GM19240 (cell line): ENCODE measurements around the gene MTG1.

Source experiments
- DNase-seq: peaks from one replicate; pipeline ENCODE4 v3.0.0; 2011; ENCODE audit warnings: low spot score; ENCODE audit not compliant: insufficient read length

The MTG1 gene

GRCh38 chr10:133446979-133447378, 53.0 kb downstream of the MTG1 start:
- DNase-seq: no peak

GRCh38 chr10:133448120-133448519, 54.2 kb downstream of the MTG1 start:
- no peak for DNase-seq

- no peak for DNase-seq
These were observed 57.4 kb downstream of the MTG1 start for GRCh38 chr10:133451346-133451745.

GRCh38 chr10:133452453-133452852, 58.5 kb downstream of the MTG1 start:
- DNase-seq: no peak

GRCh38 chr10:133453516-133454203, 59.7 kb downstream of the MTG1 start, which contains the start of gene SCART1:
TSS of gene SCART1 (plus strand) at chr10:133453945. CDS start at chr10:133453998, 53 bp downstream.
- DNase-seq: no peak

GRCh38 chr10:133454204-133454893, 60.4 kb downstream of the MTG1 start:
- no peak for DNase-seq

GRCh38 chr10:133455196-133455595, 61.2 kb downstream of the MTG1 start:
- DNase-seq: no peak

- no peak for DNase-seq
These were observed 61.7 kb downstream of the MTG1 start for GRCh38 chr10:133455611-133456031.

- DNase-seq: no peak
These were observed 62.3 kb downstream of the MTG1 start for GRCh38 chr10:133456041-133456951.

GRCh38 chr10:133457100-133457841, 63.3 kb downstream of the MTG1 start:
- no peak for DNase-seq

- DNase-seq: no peak
These were observed 64.2 kb downstream of the MTG1 start for GRCh38 chr10:133458021-133458709.

- DNase-seq: no peak
These were observed 64.9 kb downstream of the MTG1 start for GRCh38 chr10:133458710-133459453.

- DNase-seq: no peak
These were observed 65.7 kb downstream of the MTG1 start for GRCh38 chr10:133459454-133460207.

- DNase-seq: no peak
These were observed 66.3 kb downstream of the MTG1 start for GRCh38 chr10:133460208-133460769.

GRCh38 chr10:133461027-133461426, 67.1 kb downstream of the MTG1 start:
- no peak for DNase-seq

- no peak for DNase-seq
These were observed 67.9 kb downstream of the MTG1 start for GRCh38 chr10:133461841-133462240.

GRCh38 chr10:133462512-133463305, 68.8 kb downstream of the MTG1 start:
- no peak for DNase-seq

- no peak for DNase-seq
These were observed 70.7 kb downstream of the MTG1 start for GRCh38 chr10:133464582-133465031.
